CD4-positive, alpha-beta T cell treated with Interleukin-2 at 100 ng/mL for 4 hours (primary cell): ENCODE measurements around the gene OMA1.

Experiments used
- DNase-seq: peaks from one replicate; pipeline ENCODE4 v3.0.0-alpha.2; 2020; ENCODE audit warnings: low spot score

OMA1 gene

DNA sequence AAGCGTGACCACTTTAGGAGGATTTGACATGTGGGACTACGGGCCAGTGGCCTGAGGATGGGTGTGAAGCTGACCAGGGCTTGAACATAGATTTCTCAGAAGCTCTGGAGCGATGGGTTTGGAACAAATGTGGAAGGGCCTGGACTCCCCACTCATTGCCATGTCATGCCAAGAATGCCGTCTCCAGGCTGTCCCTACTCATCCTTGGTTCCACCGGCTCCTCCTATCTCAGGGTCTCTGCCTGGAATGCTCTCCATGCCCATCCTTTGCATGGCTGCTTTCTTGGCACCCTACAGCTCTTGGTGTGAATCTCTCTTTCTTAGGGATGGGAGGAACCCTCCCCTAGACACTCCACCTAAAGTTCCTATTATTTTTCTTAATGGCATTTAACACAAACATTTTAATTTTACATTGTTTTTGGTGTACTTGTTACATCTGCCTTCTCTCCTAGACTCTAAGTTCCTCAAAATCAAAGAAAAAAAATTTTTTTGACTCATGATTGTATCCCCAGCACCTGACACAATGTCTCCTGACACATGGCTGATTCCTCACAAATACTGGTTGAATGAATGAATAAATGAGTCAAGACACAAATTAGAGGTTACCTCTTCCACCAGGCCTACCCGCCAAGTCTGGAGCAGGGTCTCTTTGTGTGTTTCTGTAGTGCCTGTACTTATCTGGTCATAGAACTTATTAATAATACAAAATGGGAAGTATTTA lies 114.5 kb downstream of the OMA1 start:
- no peak for DNase-seq
